SIG-M5 (cell line): ENCODE measurements around the gene RGS12.
A peak's percentile ranks its signal among the peaks of the same experiment; 100 is the strongest.

Experiments used
- DNase-seq: peaks from one replicate; lab custom pipeline; 2025; lab: John Stamatoyannopoulos, UW

RGS12 gene

GRCh38 chr4:3283916-3284315, 8.9 kb upstream of the RGS12 start:
- no peak for DNase-seq

- no peak for DNase-seq
Observed at GRCh38 chr4:3284734-3285557, 7.9 kb upstream of the RGS12 start.

GRCh38 chr4:3285558-3286334, 7.1 kb upstream of the RGS12 start:
- DNase-seq, result no peak

GRCh38 chr4:3286335-3287175, 6.3 kb upstream of the RGS12 start:
- DNase-seq, result peak; percentile 55

- DNase-seq, result no peak
Observed at GRCh38 chr4:3287271-3287971, 5.4 kb upstream of the RGS12 start.

- DNase-seq, result no peak
Observed at GRCh38 chr4:3287972-3288570, 4.8 kb upstream of the RGS12 start.

- no peak for DNase-seq
Observed at GRCh38 chr4:3288571-3289094, 4.2 kb upstream of the RGS12 start.

- DNase-seq, result no peak
Observed at GRCh38 chr4:3290476-3290875, 2.3 kb upstream of the RGS12 start.

GRCh38 chr4:3290889-3291321, 1.9 kb upstream of the RGS12 start:
- no peak for DNase-seq

- no peak for DNase-seq
Observed at GRCh38 chr4:3291411-3291968, 1.3 kb upstream of the RGS12 start.

GRCh38 chr4:3291969-3292570, 751 bp upstream of the RGS12 start:
- DNase-seq, result no peak

- no peak for DNase-seq
Observed at GRCh38 chr4:3293401-3294391, 875 bp downstream of the RGS12 start.

- DNase-seq, result no peak
Observed at GRCh38 chr4:3294401-3295241, 1.8 kb downstream of the RGS12 start.

- no peak for DNase-seq
Observed at GRCh38 chr4:3295837-3296624, 3.2 kb downstream of the RGS12 start.

GRCh38 chr4:3296651-3297050, 3.8 kb downstream of the RGS12 start:
- no peak for DNase-seq

- no peak for DNase-seq
Observed at GRCh38 chr4:3297066-3297859, 4.4 kb downstream of the RGS12 start.
